Aorta (tissue), 5 donors: Measurements from ENCODE around the gene TTBK1. TPM values are rescaled to one million over a fixed set of nuclear protein-coding genes. Genes with fewer than 3 reads are reported as not detected.

Experiments used
- ATAC-seq: fragments of 200-7000 bp; cut with Tn5 transposase; one replicate; pipeline ENCODE4 v1.9.1; 2022; ENCODE audit warnings: moderate library complexity; ENCODE audit not compliant: low FRiP score
- DNase-seq, 2 donors: peaks; one replicate each; pipeline ENCODE4 v3.0.0-alpha.2; 2020
- H3K27ac ChIP-seq, 2 donors: one replicate each; pipeline ENCODE4 v1.5.1; 2013; ENCODE audit warnings: low read length in 2 of 2, mild to moderate bottlenecking in 2 of 2, moderate library complexity in 2 of 2, control low read depth in 1 of 2, inconsistent platforms in 1 of 2, low read depth in 1 of 2
- H3K27me3 ChIP-seq, 2 donors: one replicate each; pipeline ENCODE4 v1.6.1; 2013; ENCODE audit warnings: control low read depth in 1 of 2, low read length in 1 of 2, mild to moderate bottlenecking in 1 of 2, moderate library complexity in 1 of 2; ENCODE audit not compliant: insufficient read depth in 2 of 2, control insufficient read depth in 1 of 2
- H3K36me3 ChIP-seq, 2 donors: one replicate each; pipeline ENCODE4 v1.6.1; 2013; ENCODE audit warnings: control low read depth in 1 of 2, low read length in 1 of 2, mild to moderate bottlenecking in 1 of 2; ENCODE audit not compliant: insufficient read depth in 2 of 2, control insufficient read depth in 1 of 2
- H3K4me1 ChIP-seq, 2 donors: one replicate each; pipeline ENCODE4 v1.6.1; 2013; ENCODE audit warnings: low read length in 2 of 2, control low read depth in 1 of 2, mild to moderate bottlenecking in 1 of 2, moderate library complexity in 1 of 2; ENCODE audit not compliant: insufficient read depth in 2 of 2, control insufficient read depth in 1 of 2
- H3K4me3 ChIP-seq, 2 donors: one replicate each; pipeline ENCODE4 v1.5.1; 2013; ENCODE audit warnings: low read length in 2 of 2, control low read depth in 1 of 2, mild to moderate bottlenecking in 1 of 2
- H3K9me3 ChIP-seq: one replicate; pipeline ENCODE4 v1.6.1; 2013; ENCODE audit warnings: mild to moderate bottlenecking, low read length; ENCODE audit not compliant: control insufficient read depth
- WGBS, 2 donors: extraction: QIAGEN DNeasy Blood & Tissue Kit; methylation state at CpG; one replicate each; pipeline ENCODE4 v1.1.7; 2013; 5-methylcytosine and 5-hydroxymethylcytosine counted together
- intact Hi-C, 2 donors: fragments of 100-400 bp; cut with DNase I; formaldehyde crosslinking; loops; one replicate each; pipeline versions ENCODE4 v1.14.2 to v1.15.0; 2022
- polyA plus RNA-seq, 2 donors: library from polyadenylated mRNA; stranded (reverse); fragments of 200-250 nt; gene quantifications; one replicate each; pipeline ENCODE4 v1.2.3, GENCODE V29; 2013
- total RNA-seq, 2 donors: library from RNA; stranded (reverse); fragmentation: NEBNext Ultra II Directional; extraction: Animal tissue kit (Norgen Biotek cat#: 25700); gene quantifications; one replicate each; pipeline ENCODE4 v1.2.1, GENCODE V29; 2021
- donor health status: healthy with polysubstance abuse.
- donor health status: Bipolar disorder and iron deficiency.
- donor health status: DM: no; HTN: no; CAD: no.
- donor health status: DM: no; HTN: no; CAD: no.
- donor health status: DM: yes; HTN: yes; CAD: no.

TTBK1 gene
- total and polyA plus RNA-seq, 4 donors: 0.12 TPM; not detected in 3

GRCh38 chr6:43204271-43205105, 38.8 kb upstream of the TTBK1 start:
- peaks cover 3 to 7% of the 10 kb centered on the region in 2 donors for H3K36me3 ChIP-seq
- H3K4me1 ChIP-seq: no peaks in the 10 kb centered on the region
- intact Hi-C loops: no loop called here
- DNase-seq (peak in 1 of 2 donors; percentile 39), ATAC-seq (no peak)
- H3K27me3 ChIP-seq: no peaks in the 10 kb centered on the region
- H3K4me3 ChIP-seq: no peak overlapping the region
- no peak overlapping the region for H3K27ac ChIP-seq
- H3K9me3 ChIP-seq: no peaks in the 10 kb centered on the region
- WGBS, 2 donors: 93 to 94% methylated on average over 23 of the region's 23 CpGs

GRCh38 chr6:43205849-43206248, 37.4 kb upstream of the TTBK1 start:
- intact Hi-C loops: no loop called here
- no peak for ATAC-seq
- 94 to 96% methylated on average over 10 of the region's 10 CpGs for WGBS, 2 donors

GRCh38 chr6:43207286-43207685, 36.0 kb upstream of the TTBK1 start:
- Histone ChIP-seq H3K4me3 (no peak overlapping the region), H3K4me1 (no peaks in the 10 kb centered on the region), H3K9me3 (no peaks in the 10 kb centered on the region), H3K27ac (no peak overlapping the region), H3K36me3 (peaks cover 0 to 2% of the 10 kb centered on the region in 2 donors), H3K27me3 (no peaks in the 10 kb centered on the region)
- ATAC-seq: no peak
- intact Hi-C loops: no loop called here
- DNase-seq: no peak
- 90 to 92% methylated on average over 2 of the region's 2 CpGs for WGBS, 2 donors

More at GRCh38 chr6:43205849-43206248, 37.4 kb upstream of the TTBK1 start:
- Histone ChIP-seq H3K27ac (no peak overlapping the region), H3K9me3 (no peaks in the 10 kb centered on the region), H3K4me3 (no peak overlapping the region), H3K4me1 (no peaks in the 10 kb centered on the region), H3K36me3 (peaks cover 1 to 3% of the 10 kb centered on the region in 2 donors), H3K27me3 (no peaks in the 10 kb centered on the region)
- DNase-seq: peak in 1 of 2 donors; percentile 65

- ATAC-seq: no peak
- 69 to 70% methylated on average over 1 of the region's 1 CpG for WGBS, 2 donors
- peaks cover 0 to 5% of the 10 kb centered on the region in 2 donors for H3K36me3 ChIP-seq
Observed at GRCh38 chr6:43211955-43212354, 31.3 kb upstream of the TTBK1 start.

GRCh38 chr6:43213431-43213830, 29.9 kb upstream of the TTBK1 start:
- Histone ChIP-seq H3K9me3 (no peaks in the 10 kb centered on the region), H3K36me3 (peaks cover 0 to 5% of the 10 kb centered on the region in 2 donors), H3K27ac (no peak overlapping the region), H3K4me1 (no peaks in the 10 kb centered on the region), H3K27me3 (no peaks in the 10 kb centered on the region), H3K4me3 (no peak overlapping the region)
- intact Hi-C loops: no loop called here
- DNase-seq (peak in 1 of 2 donors; percentile 47), ATAC-seq (no peak)
- 87% methylated on average over 11 of the region's 11 CpGs for WGBS, 2 donors

More at GRCh38 chr6:43211955-43212354, 31.3 kb upstream of the TTBK1 start:
- intact Hi-C loops: no loop called here
- Histone ChIP-seq H3K27me3 (no peaks in the 10 kb centered on the region), H3K4me3 (no peak overlapping the region), H3K27ac (no peak overlapping the region), H3K4me1 (no peaks in the 10 kb centered on the region), H3K9me3 (no peaks in the 10 kb centered on the region)
- no peak for DNase-seq

- Histone ChIP-seq H3K27ac (no peak overlapping the region), H3K4me1 (no peaks in the 10 kb centered on the region), H3K36me3 (peaks cover 0 to 5% of the 10 kb centered on the region in 2 donors), H3K27me3 (no peaks in the 10 kb centered on the region), H3K9me3 (no peaks in the 10 kb centered on the region), H3K4me3 (no peak overlapping the region)
- intact Hi-C loops: no loop called here
- DNase-seq: peak in 1 of 2 donors; percentile 66
- 95 to 96% methylated on average over 8 of the region's 8 CpGs for WGBS, 2 donors
- ATAC-seq: no peak
Observed at GRCh38 chr6:43215066-43215465, 28.2 kb upstream of the TTBK1 start.

- 85 to 86% methylated on average over 12 of the region's 12 CpGs for WGBS, 2 donors
Observed at GRCh38 chr6:43216200-43216599, 27.1 kb upstream of the TTBK1 start.

GRCh38 chr6:43217351-43217750, 25.9 kb upstream of the TTBK1 start:
- H3K4me3 ChIP-seq: no peak overlapping the region
- DNase-seq: peak in 1 of 2 donors; percentile 21
- peaks cover 0 to 5% of the 10 kb centered on the region in 2 donors for H3K36me3 ChIP-seq
- WGBS, 2 donors: 76 to 79% methylated on average over 5 of the region's 5 CpGs
- no peaks in the 10 kb centered on the region for H3K27me3 ChIP-seq
- intact Hi-C loops: no loop called here
- no peaks in the 10 kb centered on the region for H3K9me3 ChIP-seq
- no peak overlapping the region for H3K27ac ChIP-seq
- no peak for ATAC-seq
- no peaks in the 10 kb centered on the region for H3K4me1 ChIP-seq

More at GRCh38 chr6:43216200-43216599, 27.1 kb upstream of the TTBK1 start:
- intact Hi-C loops: no loop called here
- H3K27me3 ChIP-seq: no peaks in the 10 kb centered on the region
- no peaks in the 10 kb centered on the region for H3K9me3 ChIP-seq
- peak; percentile 37 for ATAC-seq
- peak in 1 of 2 donors; percentile 25 for DNase-seq
- no peak overlapping the region for H3K4me3 ChIP-seq
- peaks cover 0 to 5% of the 10 kb centered on the region in 2 donors for H3K36me3 ChIP-seq
- no peaks in the 10 kb centered on the region for H3K4me1 ChIP-seq
- no peak overlapping the region for H3K27ac ChIP-seq

- Histone ChIP-seq H3K4me1 (no peaks in the 10 kb centered on the region), H3K27me3 (no peaks in the 10 kb centered on the region), H3K36me3 (peaks cover 0 to 5% of the 10 kb centered on the region in 2 donors), H3K9me3 (no peaks in the 10 kb centered on the region), H3K4me3 (no peak overlapping the region), H3K27ac (no peak overlapping the region)
- WGBS, 2 donors: 97 to 98% methylated on average over 3 of the region's 3 CpGs
- intact Hi-C loops: no loop called here
- DNase-seq (peak in 1 of 2 donors; percentile 26), ATAC-seq (no peak)
Observed at GRCh38 chr6:43219119-43219518, 24.2 kb upstream of the TTBK1 start.
